ENCODE data around the gene ADCY10.

ADCY10 gene

DNA sequence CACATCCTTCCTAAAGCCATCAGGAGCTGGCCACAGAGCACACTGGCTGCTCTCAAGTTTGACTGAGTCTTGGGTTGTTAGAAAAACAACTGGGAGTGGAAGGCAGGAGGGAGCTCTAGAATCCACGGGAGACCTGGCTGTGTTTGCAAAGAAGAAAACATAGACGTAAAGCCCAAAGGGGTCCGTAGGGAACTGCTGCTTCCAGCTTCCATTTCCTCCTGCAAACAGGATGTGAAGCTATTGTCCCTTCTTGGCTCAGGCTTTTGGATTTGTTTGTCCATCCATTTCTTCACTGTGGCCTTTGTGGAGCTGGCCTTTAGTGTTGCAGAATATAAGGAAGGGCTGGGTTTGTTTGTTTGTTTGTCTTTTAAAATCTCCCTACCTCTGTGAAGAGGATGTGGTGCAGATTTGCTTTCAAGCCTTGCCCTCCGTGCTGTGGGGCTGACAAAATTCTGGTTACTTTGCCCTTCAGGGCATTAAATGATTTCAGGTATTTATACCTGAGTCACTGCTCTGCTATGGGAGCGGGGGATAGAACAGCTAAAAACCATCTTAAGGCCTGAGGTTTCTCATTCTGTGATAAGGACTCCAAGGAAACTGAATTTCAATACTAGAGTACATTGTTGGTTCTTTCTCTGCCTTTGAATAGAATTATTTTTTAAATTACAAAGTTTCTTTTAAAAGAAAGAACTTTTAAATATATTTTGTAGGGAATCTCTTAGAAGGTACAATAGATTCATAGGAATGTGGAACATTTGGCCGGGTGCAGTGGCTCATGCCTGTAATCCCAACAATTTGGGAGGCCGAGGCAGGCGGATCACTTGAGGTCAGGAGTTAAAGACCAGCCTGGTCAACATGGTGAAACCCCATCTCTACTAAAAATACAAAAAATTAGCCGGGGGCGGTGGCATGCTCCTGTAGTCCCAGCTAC lies 117.9 kb downstream of the ADCY10 start:
- Histone ChIP-seq H3K4me3 (no peak overlapping the region), H3K27ac (peak overlapping the region; percentile 14 to 84)
- no peak for DNase-seq (ENCODE audit: low spot score)
- TF ChIP-seq, protein P1, sequence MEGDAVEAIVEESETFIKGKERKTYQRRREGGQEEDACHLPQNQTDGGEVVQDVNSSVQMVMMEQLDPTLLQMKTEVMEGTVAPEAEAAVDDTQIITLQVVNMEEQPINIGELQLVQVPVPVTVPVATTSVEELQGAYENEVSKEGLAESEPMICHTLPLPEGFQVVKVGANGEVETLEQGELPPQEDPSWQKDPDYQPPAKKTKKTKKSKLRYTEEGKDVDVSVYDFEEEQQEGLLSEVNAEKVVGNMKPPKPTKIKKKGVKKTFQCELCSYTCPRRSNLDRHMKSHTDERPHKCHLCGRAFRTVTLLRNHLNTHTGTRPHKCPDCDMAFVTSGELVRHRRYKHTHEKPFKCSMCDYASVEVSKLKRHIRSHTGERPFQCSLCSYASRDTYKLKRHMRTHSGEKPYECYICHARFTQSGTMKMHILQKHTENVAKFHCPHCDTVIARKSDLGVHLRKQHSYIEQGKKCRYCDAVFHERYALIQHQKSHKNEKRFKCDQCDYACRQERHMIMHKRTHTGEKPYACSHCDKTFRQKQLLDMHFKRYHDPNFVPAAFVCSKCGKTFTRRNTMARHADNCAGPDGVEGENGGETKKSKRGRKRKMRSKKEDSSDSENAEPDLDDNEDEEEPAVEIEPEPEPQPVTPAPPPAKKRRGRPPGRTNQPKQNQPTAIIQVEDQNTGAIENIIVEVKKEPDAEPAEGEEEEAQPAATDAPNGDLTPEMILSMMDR (IDR thresholded peaks at IDR 0.05) = no peak

DNA sequence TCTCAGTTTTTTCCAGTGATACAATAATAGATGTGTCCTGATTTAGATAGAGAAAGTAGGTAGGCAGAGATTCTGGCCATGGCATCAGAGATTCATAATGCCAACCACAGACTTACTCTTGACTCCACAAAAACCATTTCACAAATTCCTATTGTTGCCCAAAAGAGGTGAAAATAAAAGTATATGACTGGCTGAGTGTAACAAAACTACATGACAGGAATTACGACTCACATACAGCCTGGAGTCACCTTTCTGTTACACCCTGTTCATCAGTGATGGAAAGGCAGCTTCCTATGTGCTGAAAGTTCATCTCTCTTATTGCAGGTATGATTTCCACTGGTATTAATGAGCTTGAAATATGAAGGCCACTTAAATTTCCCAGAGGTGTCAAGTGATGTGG lies 119.9 kb downstream of the ADCY10 start:
- H3K27ac ChIP-seq = peak overlapping the region in 1 of 2 donors; percentile 9
- no peak overlapping the region for H3K4me3 ChIP-seq
- DNase-seq (ENCODE audit: low spot score) = no peak
- TF ChIP-seq, protein P1 (IDR thresholded peaks at IDR 0.05) = no peak

DNA sequence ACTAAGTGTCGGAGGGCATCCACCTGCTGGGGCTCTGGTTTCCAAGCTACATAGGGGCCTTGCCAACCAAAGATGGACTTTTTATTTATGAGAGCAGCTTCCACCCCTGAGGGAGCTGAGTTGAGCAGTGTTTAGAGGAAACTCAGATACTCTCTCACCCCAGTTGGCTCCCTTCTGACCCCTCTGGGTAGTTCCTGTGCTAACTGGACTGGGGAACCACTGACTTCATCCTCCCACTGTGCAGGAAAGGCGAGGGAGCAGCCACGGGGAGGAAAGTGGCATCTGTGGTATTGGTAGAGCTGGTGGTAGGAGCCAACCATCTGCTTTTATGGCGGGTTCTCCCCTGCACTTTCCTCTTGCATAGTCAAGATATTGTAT lies 121.8 kb downstream of the ADCY10 start:
- Histone ChIP-seq H3K27ac (peak overlapping the region in 1 of 2 donors; percentile 37), H3K4me3 (no peak overlapping the region)
- DNase-seq (ENCODE audit: low spot score) = no peak
- TF ChIP-seq, protein P1 (IDR thresholded peaks at IDR 0.05) = no peak

DNA sequence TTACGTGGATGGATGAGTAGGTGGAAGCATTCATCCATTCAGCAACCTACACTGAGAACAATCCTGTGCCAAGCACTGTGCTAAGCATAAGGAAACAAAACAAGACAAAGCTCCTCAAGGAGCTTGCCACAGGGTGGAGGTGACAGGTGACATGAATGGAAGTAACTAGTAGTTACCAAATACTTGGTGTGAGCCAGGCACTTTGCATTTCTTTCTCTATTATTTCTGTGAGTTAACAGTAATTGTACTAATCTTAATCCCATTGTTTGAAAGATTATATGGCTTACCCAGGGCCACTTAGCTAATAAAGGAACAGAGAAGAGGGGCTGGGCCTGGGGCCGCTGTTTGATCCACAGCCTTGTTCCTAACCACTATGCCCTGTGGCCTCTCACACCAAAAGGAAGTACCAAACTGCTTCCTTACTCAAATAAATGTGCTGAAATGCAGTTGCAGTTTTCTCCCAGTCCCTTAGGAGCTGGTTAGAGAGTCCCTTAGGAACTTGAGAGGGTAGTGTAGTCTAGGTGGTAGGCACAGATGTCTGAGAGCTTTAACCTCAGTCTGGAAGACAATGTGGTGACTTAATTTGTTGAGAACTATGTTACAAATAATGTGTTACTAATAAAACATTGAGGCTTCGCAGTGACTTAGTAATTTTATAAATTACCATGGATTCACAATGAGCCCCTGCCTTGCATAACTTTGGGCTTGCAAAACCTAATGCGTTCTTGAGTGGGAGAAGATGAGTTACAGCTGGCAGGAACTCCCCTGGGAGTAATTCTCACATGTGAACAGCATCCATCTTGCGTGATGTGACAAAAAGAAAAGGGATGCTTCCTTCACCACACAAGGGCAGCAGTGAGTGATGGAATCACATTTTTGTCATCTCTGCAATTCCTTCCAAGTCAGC lies 122.4 kb downstream of the ADCY10 start:
- no peak overlapping the region for H3K4me3 ChIP-seq
- DNase-seq (ENCODE audit: low spot score) = no peak
- TF ChIP-seq, protein P1 (IDR thresholded peaks at IDR 0.05) = no peak
- H3K27ac ChIP-seq = peak overlapping the region in 1 of 2 donors; percentile 63

DNA sequence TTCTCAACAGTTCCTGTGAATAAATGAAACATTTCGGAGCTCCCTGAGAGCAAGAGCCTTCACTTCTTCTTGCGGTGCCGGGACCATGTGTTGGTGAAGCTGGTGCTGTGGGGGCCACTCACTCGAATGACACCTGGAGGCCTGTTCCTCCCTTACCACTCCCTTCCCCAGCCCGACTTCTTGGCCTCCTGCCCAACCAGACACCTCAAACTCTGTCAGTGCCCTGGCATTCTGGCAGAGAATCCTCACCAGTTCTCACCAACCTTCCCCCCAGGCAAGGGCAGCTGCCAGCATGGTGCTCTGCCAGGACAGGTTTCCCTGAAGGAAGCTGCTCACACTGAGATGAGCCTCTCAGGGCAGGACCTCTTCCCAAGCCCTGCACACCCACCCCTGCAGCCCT lies 123.8 kb downstream of the ADCY10 start:
- H3K4me3 ChIP-seq = no peak overlapping the region
- TF ChIP-seq, protein P1 (IDR thresholded peaks at IDR 0.05) = no peak
- no peak for DNase-seq (ENCODE audit: low spot score)
- no peak overlapping the region for H3K27ac ChIP-seq

DNA sequence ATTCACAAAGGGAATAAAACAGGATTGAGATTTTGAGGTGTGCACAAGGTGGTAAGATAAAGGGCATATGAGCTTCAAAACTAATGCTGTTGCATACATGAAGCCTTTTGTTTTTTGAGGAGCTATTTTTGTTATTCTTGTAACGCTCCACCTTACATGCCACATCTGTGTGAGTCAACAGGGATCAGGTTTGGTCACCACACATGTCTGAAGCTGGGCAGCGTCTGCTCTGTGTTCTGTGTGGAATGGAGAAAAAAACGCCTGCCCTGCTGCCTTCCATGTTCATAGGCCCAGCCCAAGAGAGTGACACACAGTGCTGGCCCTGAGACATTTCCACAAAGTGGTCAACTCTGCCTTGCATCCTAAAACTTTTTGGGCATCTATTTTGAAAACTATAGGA lies 124.4 kb downstream of the ADCY10 start:
- DNase-seq (ENCODE audit: low spot score) = no peak
- Histone ChIP-seq H3K27ac (no peak overlapping the region), H3K4me3 (no peak overlapping the region)
- TF ChIP-seq, protein P1 (IDR thresholded peaks at IDR 0.05) = no peak

All from coronary artery (tissue), 2 donors.